Heart left ventricle (tissue), 16 donors: ENCODE results near the gene APOA1. TPM values are rescaled to one million over a fixed set of nuclear protein-coding genes. Genes with fewer than 3 reads are reported as not detected.

Source experiments
- ATAC-seq, 4 donors: fragments of 200-7000 bp; cut with Tn5 transposase; one replicate each; pipeline ENCODE4 v1.9.1; 2020 to 2022; ENCODE audit warnings: moderate library complexity in 4 of 4, mild to moderate bottlenecking in 3 of 4, moderate number of reproducible peaks in 1 of 4
- DNase-seq, 5 donors: peaks; one replicate each; pipeline ENCODE4 v3.0.0-alpha.2; 2020
- H3K27ac ChIP-seq, 12 donors: fragments of 200-600 bp; sonication (generic) in 4 of 12; one replicate each; pipeline versions ENCODE4 v1.5.0 to v1.8.0; 2016 to 2022; ENCODE audit warnings: mild to moderate bottlenecking in 2 of 12
- H3K27me3 ChIP-seq, 9 donors: fragments of 200-600 bp; sonication (generic) in 2 of 9; one replicate each; pipeline versions ENCODE4 v1.5.1 to v1.8.0; 2016 to 2022; ENCODE audit warnings: mild to moderate bottlenecking in 3 of 9
- H3K36me3 ChIP-seq, 9 donors: fragments of 200-600 bp; sonication (generic) in 2 of 9; one replicate each; pipeline versions ENCODE4 v1.5.0 to v1.8.0; 2018 to 2022; ENCODE audit warnings: mild to moderate bottlenecking in 2 of 9
- H3K4me1 ChIP-seq, 12 donors: fragments of 200-600 bp; sonication (generic) in 4 of 12; one replicate each; pipeline versions ENCODE4 v1.5.0 to v1.8.0; 2016 to 2022; ENCODE audit warnings: mild to moderate bottlenecking in 3 of 12
- H3K4me3 ChIP-seq, 12 donors: fragments of 200-600 bp; sonication (generic) in 4 of 12; one replicate each; pipeline versions ENCODE4 v1.5.0 to v1.8.0; 2017 to 2022; ENCODE audit warnings: mild to moderate bottlenecking in 9 of 12, moderate library complexity in 4 of 12
- H3K9me3 ChIP-seq, 12 donors: fragments of 200-600 bp; sonication (generic) in 4 of 12; one replicate each; pipeline versions ENCODE4 v1.5.0 to v1.8.0; 2016 to 2022; ENCODE audit warnings: mild to moderate bottlenecking in 1 of 12
- POLR2A ChIP-seq, 2 donors: fragments of 450-650 bp; IDR thresholded peaks; one replicate each; pipeline ENCODE4 v1.6.1; 2017; ENCODE audit warnings: antibody characterized with exemption in 2 of 2, mild to moderate bottlenecking in 2 of 2, moderate library complexity in 2 of 2
- WGBS, 4 donors: extraction: QIAGEN DNeasy Blood & Tissue Kit in 2 of 4; methylation state at CpG; one replicate each; pipeline versions ENCODE4 v1.1.5 to v1.1.7; 2013 to 2018; 5-methylcytosine and 5-hydroxymethylcytosine counted together
- intact Hi-C, 10 donors: fragments of 100-400 bp; cut with DNase I; formaldehyde crosslinking; loops; one replicate each; pipeline versions ENCODE4 v1.11.1 to v1.14.2; 2022
- polyA plus RNA-seq, 2 donors: library from polyadenylated mRNA; stranded (reverse); fragments of 200-250 nt; gene quantifications; one replicate each; pipeline ENCODE4 v1.2.3, GENCODE V29; 2013
- total RNA-seq, 9 donors: library from RNA; depleted of rRNA in 2 of 9; stranded (reverse); fragments of >200 nt in 2 of 9; fragmentation: NEBNext Ultra II Directional in 3 of 9; extraction: Animal tissue kit (Norgen Biotek cat#: 25700) in 3 of 9; gene quantifications; one replicate each; pipeline versions ENCODE4 v1.1.0 to v1.2.4, GENCODE V29; 2016 to 2023
- TF ChIP-seq, protein P1 (sequence below), 12 donors: fragments of 200-600 bp; sonication (generic) in 4 of 12; IDR thresholded peaks; one replicate each; pipeline versions ENCODE4 v1.5.0 to v1.8.0; 2018 to 2022; ENCODE audit warnings: antibody characterized with exemption in 12 of 12, mild to moderate bottlenecking in 5 of 12
- donor health status: ischemic (EF 13 %, LVEDD 7.1; RV severe dilation, severe dysfunction).
- donor health status: healthy with polysubstance abuse.
- donor health status: DM: no; HTN: yes; CAD: no.
- donor health status: DM: no; HTN: no; CAD: no.
- donor health status: ischemic (EF 25% LVEDD 6.9; RV normal size, moderate dysfunction).
- donor health status: ischemic (EF 25% LVEDD 5.7; RV mildly dilated, moderate dysfunction).
- donor health status: healthy.
- donor health status: DM: yes; HTN: yes; CAD: no.
- donor health status: ischemic (EF 35%, LVEDD 5.7; RV mildly dilated, moderate dysfunction).
- donor health status: nonischemic (EF 11% LVEDD 7.7; RV severe dilation, severe dysfunction).
- donor health status: DM: yes; HTN: yes; CAD: no.
- donor health status: PGD.
- donor health status: ischemic (EF 29% LVEDD 5.4; RV normal size, mild dysfunction).
- donor health status: nonischemic (EF 23%, LVEDD 6.1; RV moderate dilation, normal function).

APOA1 gene
- total and polyA plus RNA-seq, 11 donors = 10.0 to 422 (median 61.4) TPM

DNA sequence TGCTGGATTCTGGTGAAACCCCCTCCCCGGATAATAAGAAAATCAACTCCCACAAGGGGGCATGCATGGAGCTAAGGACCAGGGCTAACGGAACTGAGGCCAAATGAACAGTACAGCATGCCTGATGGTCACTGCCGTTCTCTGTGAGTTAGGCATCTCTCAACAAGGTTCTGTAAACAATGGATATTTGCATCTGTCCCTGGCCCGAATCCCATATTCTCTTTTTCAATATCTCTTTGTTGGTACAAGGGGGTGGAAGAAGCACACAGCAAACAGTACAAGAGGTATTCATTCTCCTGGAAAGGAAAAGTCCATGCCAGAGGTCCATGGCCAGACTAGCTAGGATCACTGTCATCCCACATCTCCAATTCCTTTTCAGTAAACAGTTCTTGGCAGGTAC lies 32.2 kb upstream of the APOA1 start:
- WGBS, 4 donors = 90 to 94% (median 92%) methylated on average over 4 of the region's 4 CpGs
- H3K4me1 ChIP-seq = peaks cover 0 to 77% (median 31%) of the 10 kb centered on the region in 12 donors
- TF ChIP-seq, protein P1, sequence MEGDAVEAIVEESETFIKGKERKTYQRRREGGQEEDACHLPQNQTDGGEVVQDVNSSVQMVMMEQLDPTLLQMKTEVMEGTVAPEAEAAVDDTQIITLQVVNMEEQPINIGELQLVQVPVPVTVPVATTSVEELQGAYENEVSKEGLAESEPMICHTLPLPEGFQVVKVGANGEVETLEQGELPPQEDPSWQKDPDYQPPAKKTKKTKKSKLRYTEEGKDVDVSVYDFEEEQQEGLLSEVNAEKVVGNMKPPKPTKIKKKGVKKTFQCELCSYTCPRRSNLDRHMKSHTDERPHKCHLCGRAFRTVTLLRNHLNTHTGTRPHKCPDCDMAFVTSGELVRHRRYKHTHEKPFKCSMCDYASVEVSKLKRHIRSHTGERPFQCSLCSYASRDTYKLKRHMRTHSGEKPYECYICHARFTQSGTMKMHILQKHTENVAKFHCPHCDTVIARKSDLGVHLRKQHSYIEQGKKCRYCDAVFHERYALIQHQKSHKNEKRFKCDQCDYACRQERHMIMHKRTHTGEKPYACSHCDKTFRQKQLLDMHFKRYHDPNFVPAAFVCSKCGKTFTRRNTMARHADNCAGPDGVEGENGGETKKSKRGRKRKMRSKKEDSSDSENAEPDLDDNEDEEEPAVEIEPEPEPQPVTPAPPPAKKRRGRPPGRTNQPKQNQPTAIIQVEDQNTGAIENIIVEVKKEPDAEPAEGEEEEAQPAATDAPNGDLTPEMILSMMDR (IDR thresholded peaks at IDR 0.05) = no peak
- TF ChIP-seq POLR2A (IDR thresholded peaks at IDR 0.05) = no peak
- no peak for ATAC-seq
- no peak overlapping the region for H3K4me3 ChIP-seq
- DNase-seq = no peak
- no peaks in the 10 kb centered on the region for H3K27me3 ChIP-seq
- no peaks in the 10 kb centered on the region for H3K9me3 ChIP-seq
- H3K36me3 ChIP-seq = peaks cover 0 to 99% (median 90%) of the 10 kb centered on the region in 9 donors
- H3K27ac ChIP-seq = peak overlapping the region in 1 of 12 donors; percentile 30
- intact Hi-C loops = loop anchor here in 3 of 10 donors (5.0 to 10.0 kb wide), 4 partner anchors 75 to 365 kb away; partner anchors contain the start of genes APOA5 (in 1 of the 3), PCSK7 (in 1 of the 3), RNF214 (in 1 of the 3) and SIK3 (in 1 of the 3)

DNA sequence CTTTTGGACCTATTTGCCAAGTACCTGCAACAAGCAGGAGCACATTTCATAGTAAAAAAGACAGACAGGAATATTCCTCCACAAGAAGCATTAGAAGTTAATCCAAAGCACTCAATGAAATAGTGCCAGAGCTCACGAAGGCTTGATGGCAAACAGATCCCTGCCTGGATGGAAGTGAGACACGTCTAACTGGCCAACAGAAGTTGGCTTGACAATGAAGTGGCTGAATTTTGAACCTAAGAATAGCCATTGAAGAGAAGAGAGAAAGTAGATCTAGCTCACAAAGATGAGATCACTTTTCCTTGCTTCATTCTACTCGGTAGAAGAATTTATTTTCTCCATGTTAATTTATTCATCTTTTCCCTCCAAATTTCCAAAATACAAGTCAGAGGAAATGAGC lies 30.6 kb upstream of the APOA1 start:
- TF ChIP-seq, protein P1 (IDR thresholded peaks at IDR 0.05) = no peak
- no peak for TF ChIP-seq POLR2A (IDR thresholded peaks at IDR 0.05)
- ATAC-seq = peak; percentile 43 to 73 (median 64)
- Histone ChIP-seq H3K36me3 (peaks cover 0 to 99% (median 92%) of the 10 kb centered on the region in 9 donors), H3K4me1 (peaks cover 0 to 71% (median 27%) of the 10 kb centered on the region in 12 donors), H3K27me3 (no peaks in the 10 kb centered on the region), H3K9me3 (no peaks in the 10 kb centered on the region), H3K27ac (peak overlapping the region in 11 of 12 donors; percentile 3 to 74 (median 50)), H3K4me3 (no peak overlapping the region)
- intact Hi-C loops = loop anchor here in 1 of 10 donors (10.0 kb wide), 1 partner anchor 357 kb away; no protein-coding TSS in a partner anchor
- DNase-seq = no peak
- WGBS, 4 donors = 37 to 65% (median 54%) methylated on average over 3 of the region's 3 CpGs

DNA sequence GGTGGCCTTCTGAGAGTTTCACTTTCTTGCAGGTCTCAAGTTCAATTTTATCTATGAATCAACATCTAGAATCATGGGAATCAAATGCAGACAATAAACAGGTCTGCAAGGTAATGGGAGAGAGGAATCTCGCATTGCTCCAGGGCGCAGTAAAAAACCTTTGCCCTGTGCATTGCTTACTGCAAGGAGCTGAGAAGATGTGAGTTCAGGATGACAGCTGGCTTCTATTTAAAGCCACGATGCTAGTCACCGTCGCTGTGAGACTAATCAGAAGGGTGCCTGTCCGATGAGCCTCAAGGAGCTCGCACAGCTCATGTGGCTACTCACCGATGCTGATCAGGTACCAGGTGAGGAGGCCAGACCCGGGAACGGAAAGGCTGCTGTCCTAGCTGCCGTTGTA lies 30.2 kb upstream of the APOA1 start:
- Histone ChIP-seq H3K4me3 (no peak overlapping the region), H3K27ac (peak overlapping the region in 10 of 12 donors; percentile 12 to 74 (median 50)), H3K9me3 (no peaks in the 10 kb centered on the region), H3K4me1 (peaks cover 0 to 67% (median 22%) of the 10 kb centered on the region in 12 donors), H3K27me3 (no peaks in the 10 kb centered on the region), H3K36me3 (peaks cover 0 to 98% (median 92%) of the 10 kb centered on the region in 9 donors)
- ATAC-seq (peak in 2 of 4 donors; percentile 13 to 25), DNase-seq (no peak)
- intact Hi-C loops = loop anchor here in 1 of 10 donors (10.0 kb wide), 1 partner anchor 357 kb away; no protein-coding TSS in a partner anchor
- WGBS, 4 donors = 75 to 84% (median 79%) methylated on average over 9 to 11 of the region's 11 CpGs
- no peak for TF ChIP-seq POLR2A (IDR thresholded peaks at IDR 0.05)
- TF ChIP-seq, protein P1 (IDR thresholded peaks at IDR 0.05) = no peak

DNA sequence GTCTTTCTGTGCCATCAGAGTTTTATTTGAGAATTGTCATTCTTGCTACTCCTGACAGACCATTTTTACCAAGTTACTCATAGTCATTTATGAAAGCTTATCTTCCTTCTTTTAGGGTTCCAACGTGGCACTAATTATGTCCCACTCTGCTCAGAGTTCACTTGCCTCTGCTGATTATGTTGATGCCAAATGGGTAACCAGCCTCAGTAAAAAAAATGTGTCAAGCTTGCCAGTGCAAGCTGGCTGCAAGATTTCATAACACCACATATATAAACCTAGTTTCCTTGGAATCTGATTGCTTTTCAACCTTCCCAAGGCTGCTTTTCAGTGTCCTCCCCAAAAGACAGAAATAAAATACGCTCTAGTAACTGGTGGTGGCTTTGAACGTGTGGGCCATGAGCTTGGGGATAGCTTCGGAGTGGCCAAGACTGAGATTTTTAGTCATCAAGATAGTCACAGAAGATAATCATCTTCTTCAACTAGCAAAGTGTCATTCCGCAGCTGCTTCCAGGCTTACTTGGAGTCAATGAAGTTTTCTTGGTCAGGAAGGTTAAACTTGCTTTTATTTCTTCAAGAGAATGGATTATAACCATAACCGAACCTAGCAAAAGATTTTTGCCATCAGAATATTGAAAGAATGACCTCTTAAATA lies 29.5 kb upstream of the APOA1 start:
- peaks cover 0 to 60% (median 19%) of the 10 kb centered on the region in 12 donors for H3K4me1 ChIP-seq

More for the DNA sequence above, 29.5 kb upstream of the APOA1 start:
- peak overlapping the region in 8 of 12 donors; percentile 1 to 65 (median 48) for H3K27ac ChIP-seq
- intact Hi-C loops = loop anchor here in 1 of 10 donors (10.0 kb wide), 1 partner anchor 358 kb away; no protein-coding TSS in a partner anchor
- H3K4me3 ChIP-seq = no peak overlapping the region
- WGBS, 4 donors = 82 to 87% (median 83%) methylated on average over 6 of the region's 6 CpGs
- no peaks in the 10 kb centered on the region for H3K9me3 ChIP-seq
- DNase-seq (no peak), ATAC-seq (peak in 3 of 4 donors; percentile 38 to 70 (median 56))
- H3K27me3 ChIP-seq = no peaks in the 10 kb centered on the region
- peaks cover 0 to 98% (median 92%) of the 10 kb centered on the region in 9 donors for H3K36me3 ChIP-seq
- no peak for TF ChIP-seq POLR2A (IDR thresholded peaks at IDR 0.05)
- TF ChIP-seq, protein P1 (IDR thresholded peaks at IDR 0.05) = no peak
